ENCODE results near the gene ZNF846.
"Not testable (repeated sequence)": the region's sequence is repeated elsewhere in the genome, so short reads cannot be mapped to it uniquely, and the experiment has no call there.

ZNF846 gene

GRCh38 chr19:9782338-9782737 is 13.8 kb upstream of the ZNF846 start:
- DNase-seq = no peak

- no peak for DNase-seq
Measured at GRCh38 chr19:9757544-9758501, 10.7 kb downstream of the ZNF846 start.

GRCh38 chr19:9752701-9753443 is 15.7 kb downstream of the ZNF846 start:
- no peak for DNase-seq

GRCh38 chr19:9751446-9751845 is 17.1 kb downstream of the ZNF846 start:
- no peak for DNase-seq

- DNase-seq = no peak
Measured at GRCh38 chr19:9741476-9742171, 26.9 kb downstream of the ZNF846 start.

- no peak for DNase-seq
Measured at GRCh38 chr19:9735986-9736385, 32.6 kb downstream of the ZNF846 start.

- DNase-seq = not testable (repeated sequence)
Measured at GRCh38 chr19:9730056-9730455, 38.5 kb downstream of the ZNF846 start.

- DNase-seq = no peak
Measured at GRCh38 chr19:9729162-9729561, 39.4 kb downstream of the ZNF846 start.

- no peak for DNase-seq
Measured at GRCh38 chr19:9727644-9728043, 40.9 kb downstream of the ZNF846 start.

GRCh38 chr19:9725508-9726201 is 42.9 kb downstream of the ZNF846 start:
- DNase-seq = not testable (repeated sequence)

- no peak for DNase-seq
Measured at GRCh38 chr19:9724157-9724556, 44.4 kb downstream of the ZNF846 start.

GRCh38 chr19:9721861-9722260 is 46.7 kb downstream of the ZNF846 start:
- DNase-seq = no peak

- no peak for DNase-seq
Measured at GRCh38 chr19:9720541-9720940, 48.0 kb downstream of the ZNF846 start.

GRCh38 chr19:9711815-9712214 is 56.7 kb downstream of the ZNF846 start:
- no peak for DNase-seq

GRCh38 chr19:9709305-9709704 is 59.2 kb downstream of the ZNF846 start:
- peak; percentile 2 for DNase-seq

- no peak for DNase-seq
Measured at GRCh38 chr19:9705836-9706235, 62.7 kb downstream of the ZNF846 start.

- no peak for DNase-seq
Measured at GRCh38 chr19:9702186-9702585, 66.4 kb downstream of the ZNF846 start.

All from CD4-positive, alpha-beta T cell treated with Interleukin-17A for 1 hour (primary cell).